Activated CD4-positive, alpha-beta T cell treated with anti-CD3 and anti-CD28 coated beads, Interleukin-2, amount 10 ng/mL, durations not matched to agents 7 days and 5 days (primary cell): Measurements from ENCODE around the gene ADH4. TPM values are rescaled to one million over a fixed set of nuclear protein-coding genes. Genes with fewer than 3 reads are reported as not detected.

Source experiments
- CTCF ChIA-PET: fragments of 350-600 bp; sonication (Branson Sonifier 250); formaldehyde crosslinking; loops from one replicate; lab custom pipeline; 2021; ENCODE audit warnings: antibody characterized with exemption; lab: Charles Lee
- POLR2A ChIA-PET: fragments of 350-600 bp; sonication (Branson Sonifier 250); formaldehyde crosslinking; loops from one replicate; lab custom pipeline; 2021; ENCODE audit warnings: antibody characterized with exemption; lab: Charles Lee
- DNase-seq: peaks from one replicate; pipeline ENCODE4 v3.0.0-alpha.2; 2020
- H3K27ac Mint-ChIP-seq: one replicate; pipeline ENCODE4 v1.8.0; 2021; ENCODE audit warnings: mild to moderate bottlenecking, moderate library complexity, mixed read lengths
- H3K27me3 Mint-ChIP-seq: one replicate; pipeline ENCODE4 v1.8.0; 2021; ENCODE audit warnings: mixed read lengths
- H3K36me3 Mint-ChIP-seq: one replicate; pipeline ENCODE4 v1.8.0; 2021; ENCODE audit warnings: low read depth, mixed read lengths
- H3K4me1 Mint-ChIP-seq: one replicate; pipeline ENCODE4 v1.8.0; 2021; ENCODE audit warnings: mixed read lengths
- H3K4me3 Mint-ChIP-seq: one replicate; pipeline ENCODE4 v1.8.0; 2021; ENCODE audit warnings: mild to moderate bottlenecking, moderate library complexity, mixed read lengths
- H3K9me3 Mint-ChIP-seq: one replicate; pipeline ENCODE4 v1.8.0; 2021; ENCODE audit warnings: mixed read lengths
- total RNA-seq, 2 experiments: library from RNA; stranded (reverse); gene quantifications; one replicate each; pipeline ENCODE4 v1.2.3, GENCODE V29; 2021

Gene ADH4
- total RNA-seq, 2 experiments from 2014 or later = not detected

DNA sequence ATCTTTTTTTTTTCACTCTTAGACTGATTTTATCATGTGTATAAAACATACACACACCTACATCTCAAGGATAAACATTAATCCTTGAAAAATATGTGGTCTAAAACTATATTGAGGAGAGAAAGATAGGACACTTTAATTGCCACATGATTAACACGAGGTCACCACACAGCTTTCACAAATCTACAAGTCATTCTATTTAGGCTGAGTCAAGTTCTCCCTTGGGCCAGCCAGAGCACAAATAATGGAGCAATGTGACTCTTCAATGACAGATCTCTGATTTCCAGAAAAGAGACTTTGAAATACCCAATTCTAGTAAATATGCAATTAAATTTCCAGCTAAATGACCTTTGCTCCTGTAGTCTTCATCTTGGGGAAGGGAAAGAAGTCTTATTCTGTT is 12.9 kb upstream of the ADH4 start:
- no peak for DNase-seq

DNA sequence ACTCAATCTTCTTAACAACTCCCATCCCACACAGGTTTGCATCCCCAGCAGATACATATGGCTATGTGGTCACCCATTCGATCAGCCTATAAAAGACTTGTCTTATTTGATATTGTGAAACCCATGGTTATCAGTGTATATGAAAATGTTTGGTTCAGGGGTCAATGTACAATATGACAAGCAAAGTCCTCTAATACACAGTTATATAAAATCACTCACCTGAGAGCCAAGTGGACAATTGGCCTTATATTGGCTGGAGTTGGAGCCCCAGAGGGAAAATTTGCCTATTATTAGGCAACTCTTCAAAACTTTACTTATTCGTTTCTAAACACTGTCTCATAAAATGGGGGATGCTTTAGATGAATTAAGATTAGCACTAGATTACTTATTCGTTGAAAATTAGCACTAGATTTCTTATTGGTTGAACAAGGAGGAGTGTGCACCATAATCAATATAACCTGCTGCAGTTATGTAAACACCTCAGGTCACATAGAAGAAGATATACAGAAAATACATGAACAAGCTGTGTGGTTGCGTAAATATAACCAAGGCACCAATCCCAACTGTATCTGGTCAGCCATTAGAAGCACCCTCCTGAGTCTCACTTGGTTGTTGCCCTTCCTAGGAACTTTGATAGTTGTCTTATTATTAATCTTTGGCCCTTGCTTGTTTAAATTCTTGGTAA is 10.7 kb upstream of the ADH4 start:
- Mint-ChIP-seq H3K27me3 (peaks cover 3% of the 10 kb centered on the region), H3K4me3 (no peak overlapping the region), H3K36me3 (no peaks in the 10 kb centered on the region), H3K9me3 (no peaks in the 10 kb centered on the region), H3K4me1 (peaks cover under 1% of the 10 kb centered on the region), H3K27ac (no peak overlapping the region)
- ChIA-PET CTCF (no interaction called here), POLR2A (no interaction called here)
- no peak for DNase-seq

More for the DNA sequence above, 12.9 kb upstream of the ADH4 start:
- Mint-ChIP-seq H3K27ac (no peak overlapping the region), H3K4me1 (no peaks in the 10 kb centered on the region), H3K9me3 (no peaks in the 10 kb centered on the region), H3K27me3 (no peaks in the 10 kb centered on the region), H3K4me3 (no peak overlapping the region), H3K36me3 (no peaks in the 10 kb centered on the region)
- ChIA-PET POLR2A (no interaction called here), CTCF (no interaction called here)

DNA sequence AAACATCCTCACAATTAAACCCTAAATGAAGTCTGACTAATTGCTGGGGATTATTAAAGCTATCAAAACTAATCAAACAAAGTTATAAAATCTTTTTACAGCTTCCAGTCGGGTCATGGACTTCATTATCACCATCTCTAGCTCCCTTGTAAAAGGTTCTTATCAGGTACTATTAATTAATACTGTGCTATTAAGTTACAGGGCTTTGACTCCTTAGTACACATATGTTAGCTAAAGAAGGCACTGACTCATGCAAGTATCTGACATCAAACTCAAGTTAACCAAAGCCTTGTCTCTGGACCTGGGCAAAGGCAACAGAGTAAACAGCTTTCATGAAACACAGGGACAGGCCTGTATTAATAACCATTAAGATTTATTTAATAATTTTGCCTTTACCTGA is 7.9 kb upstream of the ADH4 start:
- H3K27ac Mint-ChIP-seq = no peak overlapping the region
- peaks cover 3% of the 10 kb centered on the region for H3K4me1 Mint-ChIP-seq
- H3K4me3 Mint-ChIP-seq = no peak overlapping the region
- H3K27me3 Mint-ChIP-seq = peaks cover 3% of the 10 kb centered on the region
- POLR2A ChIA-PET = no interaction called here
- no peaks in the 10 kb centered on the region for H3K36me3 Mint-ChIP-seq
- CTCF ChIA-PET = interaction anchor here (0.5 kb wide), 1 partner anchor 288 kb away, joined by 3 read pairs; no protein-coding TSS in a partner anchor
- H3K9me3 Mint-ChIP-seq = no peaks in the 10 kb centered on the region
- no peak for DNase-seq

DNA sequence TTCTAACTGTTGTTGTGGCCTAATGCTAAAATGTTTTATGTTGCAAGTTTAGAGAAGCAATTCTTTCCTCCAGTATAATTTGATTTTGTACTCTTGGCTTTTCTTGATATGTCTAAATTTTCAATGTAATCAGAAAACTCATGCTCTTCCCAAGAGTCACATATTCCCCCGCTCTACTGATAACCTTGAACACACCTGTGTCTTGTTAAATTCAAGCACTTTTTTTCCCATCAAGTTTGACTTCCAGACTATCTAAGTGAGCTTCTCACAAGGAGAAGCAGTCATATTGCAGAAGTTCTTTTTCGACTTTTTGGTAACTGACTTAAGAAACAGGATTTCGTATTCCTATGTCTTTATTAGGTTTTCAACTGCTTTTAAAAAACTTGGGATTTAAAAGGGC is 7.4 kb upstream of the ADH4 start:
- peaks cover 3% of the 10 kb centered on the region for H3K27me3 Mint-ChIP-seq
- peaks cover 3% of the 10 kb centered on the region for H3K4me1 Mint-ChIP-seq
- POLR2A ChIA-PET = no interaction called here
- no peak for DNase-seq
- H3K27ac Mint-ChIP-seq = no peak overlapping the region
- H3K36me3 Mint-ChIP-seq = no peaks in the 10 kb centered on the region
- CTCF ChIA-PET = interaction anchor here (0.5 kb wide), 1 partner anchor 288 kb away, joined by 3 read pairs; no protein-coding TSS in a partner anchor
- no peaks in the 10 kb centered on the region for H3K9me3 Mint-ChIP-seq
- H3K4me3 Mint-ChIP-seq = no peak overlapping the region

DNA sequence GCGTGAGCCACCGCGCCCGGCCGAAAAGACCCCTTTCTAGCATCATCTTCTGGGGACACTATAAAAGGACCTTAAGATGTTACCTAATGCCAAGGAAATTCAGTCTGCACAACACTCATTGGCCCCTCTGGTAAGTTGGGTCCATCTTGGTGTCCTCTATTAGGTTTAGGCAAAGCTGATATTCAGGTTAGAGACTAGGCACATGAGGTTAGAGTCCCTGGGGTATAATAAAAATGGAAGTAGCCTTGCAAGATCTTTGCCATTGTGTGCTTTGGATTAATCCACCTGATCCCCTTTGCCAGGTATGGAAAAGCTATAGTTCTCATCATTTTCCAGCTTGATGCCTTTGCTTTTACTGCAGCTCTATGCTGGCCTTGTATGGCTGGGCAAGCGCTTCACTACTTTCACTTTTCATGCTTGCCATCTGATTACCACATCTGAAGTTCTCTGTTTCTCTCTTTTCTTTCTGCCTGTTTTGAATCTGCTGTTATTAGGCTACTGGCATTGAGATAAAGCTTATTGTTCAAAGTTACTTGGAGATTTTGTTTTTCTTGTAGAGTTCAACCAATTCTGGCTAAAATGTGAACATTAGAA is 5.4 kb upstream of the ADH4 start:
- Mint-ChIP-seq H3K36me3 (no peaks in the 10 kb centered on the region), H3K9me3 (no peaks in the 10 kb centered on the region), H3K4me3 (no peak overlapping the region), H3K4me1 (peaks cover 3% of the 10 kb centered on the region), H3K27me3 (peaks cover 3% of the 10 kb centered on the region), H3K27ac (no peak overlapping the region)
- DNase-seq = no peak
- CTCF ChIA-PET = no interaction called here
- POLR2A ChIA-PET = no interaction called here

DNA sequence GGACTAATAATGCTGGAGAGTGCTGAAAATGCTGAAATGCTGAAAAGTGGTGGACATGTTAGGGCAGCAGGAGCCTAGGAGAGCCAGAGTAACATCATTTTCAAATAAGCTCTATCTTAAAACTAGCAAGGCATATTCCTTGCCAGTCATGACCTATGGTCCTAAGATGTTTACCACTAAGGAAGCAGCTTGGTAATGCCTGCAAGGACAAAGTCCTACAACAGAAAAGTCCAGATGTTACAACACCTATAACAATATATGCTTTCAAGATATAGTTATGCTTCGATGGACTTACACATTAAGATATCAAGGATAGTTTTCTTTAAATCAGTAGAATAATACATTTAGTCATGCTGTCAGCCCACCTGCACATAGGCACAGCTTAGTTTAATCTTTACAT is 4.5 kb upstream of the ADH4 start:
- DNase-seq = no peak
- ChIA-PET CTCF (interaction anchor here (0.6 kb wide), 1 partner anchor 247 kb away, joined by 3 read pairs; no protein-coding TSS in a partner anchor), POLR2A (no interaction called here)
- H3K4me1 Mint-ChIP-seq = peaks cover 3% of the 10 kb centered on the region
- H3K9me3 Mint-ChIP-seq = no peaks in the 10 kb centered on the region
- no peak overlapping the region for H3K27ac Mint-ChIP-seq
- H3K4me3 Mint-ChIP-seq = no peak overlapping the region
- H3K27me3 Mint-ChIP-seq = peaks cover 3% of the 10 kb centered on the region
- no peaks in the 10 kb centered on the region for H3K36me3 Mint-ChIP-seq

DNA sequence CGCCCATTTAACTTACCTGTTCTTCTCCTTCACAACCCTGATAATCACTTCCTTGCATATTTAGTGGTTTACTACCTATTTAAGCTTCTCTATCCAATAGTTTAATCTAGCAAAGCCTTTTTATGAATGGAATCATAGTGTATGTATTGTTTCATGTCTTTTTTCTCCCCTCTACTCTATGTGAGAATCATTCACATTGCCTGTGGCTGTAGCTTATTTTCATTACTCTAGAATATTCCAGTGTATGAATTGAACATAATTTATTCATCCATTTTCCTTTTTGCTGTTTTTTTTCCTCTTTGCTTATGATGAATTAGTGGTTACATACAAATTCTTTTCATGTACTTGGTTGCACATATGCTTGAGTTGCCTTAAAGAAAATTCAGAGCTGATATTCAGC is 490 bp upstream of the ADH4 start:
- H3K4me1 Mint-ChIP-seq = peaks cover 1% of the 10 kb centered on the region
- H3K9me3 Mint-ChIP-seq = no peaks in the 10 kb centered on the region
- no peak overlapping the region for H3K27ac Mint-ChIP-seq
- DNase-seq = no peak
- POLR2A ChIA-PET = no interaction called here
- no peaks in the 10 kb centered on the region for H3K27me3 Mint-ChIP-seq
- H3K36me3 Mint-ChIP-seq = no peaks in the 10 kb centered on the region
- CTCF ChIA-PET = no interaction called here
- no peak overlapping the region for H3K4me3 Mint-ChIP-seq

DNA sequence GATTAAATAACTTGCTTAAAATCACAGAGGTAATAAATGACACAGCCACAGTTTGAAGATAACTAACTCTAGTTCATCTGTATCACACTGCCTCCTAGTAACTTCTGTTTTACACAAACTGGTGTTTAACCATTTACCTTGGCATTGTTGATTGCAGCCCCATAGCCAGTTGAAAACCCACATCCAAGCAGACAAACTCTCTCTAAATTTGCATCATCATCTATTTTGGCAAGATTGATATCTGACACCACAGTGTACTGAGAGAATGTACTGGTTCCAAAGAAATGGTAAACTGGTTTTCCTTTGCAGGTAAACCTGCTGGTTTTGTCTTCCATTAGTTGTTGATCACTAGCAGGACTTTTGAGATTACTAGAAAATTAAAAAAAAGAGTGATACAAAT is 7.8 kb downstream of the ADH4 start:
- no peak for DNase-seq

DNA sequence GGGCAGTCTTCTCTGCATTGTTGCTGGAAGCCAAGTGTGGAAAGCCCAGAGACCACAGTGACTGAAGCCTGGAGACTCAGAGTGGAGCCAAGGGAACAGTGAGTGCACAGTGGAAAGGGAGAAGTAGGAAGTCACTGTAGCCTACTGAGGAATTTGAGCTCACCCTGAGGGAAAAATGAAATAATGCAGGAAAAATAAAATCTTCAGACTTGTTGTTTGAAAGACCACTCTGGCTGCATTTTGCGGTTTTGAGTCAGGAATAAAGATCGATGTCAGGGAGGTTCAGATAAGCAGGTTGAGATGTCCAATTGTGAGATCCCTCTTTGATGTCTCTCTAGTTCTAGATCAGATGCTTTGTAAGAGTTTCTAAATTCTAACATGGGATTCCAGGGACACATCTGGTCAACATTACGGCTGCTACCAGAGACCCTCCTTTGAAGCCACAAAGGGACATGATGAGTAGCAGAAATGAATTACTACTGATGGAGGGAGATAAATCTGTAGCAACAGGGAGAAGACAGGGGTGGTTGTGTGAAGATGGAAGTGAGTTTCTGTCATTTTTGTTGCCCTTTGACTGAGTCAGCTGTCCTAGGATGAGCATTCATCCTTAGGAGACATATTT is 8.4 kb downstream of the ADH4 start:
- ChIA-PET POLR2A (no interaction called here), CTCF (no interaction called here)
- no peaks in the 10 kb centered on the region for H3K9me3 Mint-ChIP-seq
- H3K4me1 Mint-ChIP-seq = no peaks in the 10 kb centered on the region
- no peak overlapping the region for H3K27ac Mint-ChIP-seq
- H3K27me3 Mint-ChIP-seq = no peaks in the 10 kb centered on the region
- no peak overlapping the region for H3K4me3 Mint-ChIP-seq
- DNase-seq = no peak
- no peaks in the 10 kb centered on the region for H3K36me3 Mint-ChIP-seq

More for the DNA sequence above, 7.8 kb downstream of the ADH4 start:
- CTCF ChIA-PET = no interaction called here
- H3K9me3 Mint-ChIP-seq = no peaks in the 10 kb centered on the region
- H3K27me3 Mint-ChIP-seq = no peaks in the 10 kb centered on the region
- no peak overlapping the region for H3K4me3 Mint-ChIP-seq
- no peaks in the 10 kb centered on the region for H3K4me1 Mint-ChIP-seq
- no peak overlapping the region for H3K27ac Mint-ChIP-seq
- POLR2A ChIA-PET = no interaction called here
- no peaks in the 10 kb centered on the region for H3K36me3 Mint-ChIP-seq

DNA sequence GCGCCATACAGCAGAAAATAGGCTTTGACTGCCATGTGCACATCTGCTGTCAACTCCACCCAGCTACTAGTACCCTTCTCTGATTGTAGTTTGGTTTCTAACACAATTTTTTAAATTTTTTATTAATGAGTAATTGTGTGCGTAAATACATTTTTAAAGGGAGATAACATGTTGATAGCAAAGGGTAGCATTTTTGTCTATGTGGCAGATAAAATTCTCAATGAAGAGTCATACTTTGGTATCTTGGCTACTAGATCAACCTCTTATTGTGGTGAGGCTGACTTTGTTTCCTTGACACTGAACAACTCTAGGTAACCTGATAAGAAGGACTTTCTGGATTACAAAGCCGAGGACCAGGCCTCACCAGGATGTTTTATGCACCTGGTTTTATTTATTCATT is 9.5 kb downstream of the ADH4 start:
- POLR2A ChIA-PET = no interaction called here

DNA sequence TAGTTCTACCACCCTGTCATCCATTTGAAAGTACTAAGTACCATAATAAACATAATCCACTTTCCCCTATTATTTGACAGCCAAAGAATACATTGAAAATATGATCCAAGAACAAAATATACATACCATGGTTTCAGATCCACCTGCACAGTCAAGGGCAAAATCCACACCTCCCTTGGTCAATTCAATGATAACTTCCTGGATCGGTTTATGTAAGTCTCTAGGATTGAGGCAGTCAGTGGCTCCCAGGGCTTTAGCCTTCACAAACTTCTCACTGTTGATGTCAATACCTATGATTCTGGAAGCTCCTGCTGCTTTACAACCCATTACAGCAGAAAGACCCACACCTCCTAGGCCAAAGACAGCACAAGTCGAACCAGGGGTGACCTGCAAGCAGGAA is 12.7 kb downstream of the ADH4 start:
- ChIA-PET POLR2A (no interaction called here), CTCF (interaction anchor here (1.4 kb wide), 1 partner anchor 10 kb away, joined by 3 read pairs; no protein-coding TSS in a partner anchor)
- Mint-ChIP-seq H3K27me3 (no peaks in the 10 kb centered on the region), H3K36me3 (no peaks in the 10 kb centered on the region), H3K9me3 (no peaks in the 10 kb centered on the region), H3K4me3 (no peak overlapping the region), H3K27ac (no peak overlapping the region), H3K4me1 (no peaks in the 10 kb centered on the region)
- DNase-seq = no peak

More for the DNA sequence above, 9.5 kb downstream of the ADH4 start:
- Mint-ChIP-seq H3K4me1 (no peaks in the 10 kb centered on the region), H3K9me3 (no peaks in the 10 kb centered on the region), H3K4me3 (no peak overlapping the region), H3K27ac (no peak overlapping the region), H3K27me3 (no peaks in the 10 kb centered on the region), H3K36me3 (no peaks in the 10 kb centered on the region)
- DNase-seq = no peak
- CTCF ChIA-PET = no interaction called here

DNA sequence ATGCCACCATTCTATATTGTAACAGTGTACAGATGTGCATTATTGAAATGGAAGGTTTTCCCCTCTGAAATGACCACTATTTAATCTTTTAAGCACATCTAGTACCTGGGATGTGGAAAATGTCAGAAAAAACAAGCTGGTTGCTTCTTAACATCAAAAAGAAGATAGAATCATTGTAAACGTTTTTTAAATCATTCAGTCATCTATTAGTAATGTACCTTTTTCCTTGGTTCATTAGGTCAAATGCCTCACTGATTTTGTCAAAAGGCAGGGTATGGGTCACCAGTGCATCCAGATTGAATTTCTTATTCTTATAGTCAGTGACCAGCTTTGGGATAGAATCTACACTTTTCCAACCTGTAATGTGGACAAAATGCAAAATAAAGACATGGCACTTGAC is 17.7 kb downstream of the ADH4 start:
- POLR2A ChIA-PET = no interaction called here
- CTCF ChIA-PET = no interaction called here
- H3K4me3 Mint-ChIP-seq = no peak overlapping the region
- H3K9me3 Mint-ChIP-seq = no peaks in the 10 kb centered on the region
- no peaks in the 10 kb centered on the region for H3K36me3 Mint-ChIP-seq
- no peak for DNase-seq
- H3K27ac Mint-ChIP-seq = no peak overlapping the region
- no peaks in the 10 kb centered on the region for H3K27me3 Mint-ChIP-seq
- no peaks in the 10 kb centered on the region for H3K4me1 Mint-ChIP-seq

DNA sequence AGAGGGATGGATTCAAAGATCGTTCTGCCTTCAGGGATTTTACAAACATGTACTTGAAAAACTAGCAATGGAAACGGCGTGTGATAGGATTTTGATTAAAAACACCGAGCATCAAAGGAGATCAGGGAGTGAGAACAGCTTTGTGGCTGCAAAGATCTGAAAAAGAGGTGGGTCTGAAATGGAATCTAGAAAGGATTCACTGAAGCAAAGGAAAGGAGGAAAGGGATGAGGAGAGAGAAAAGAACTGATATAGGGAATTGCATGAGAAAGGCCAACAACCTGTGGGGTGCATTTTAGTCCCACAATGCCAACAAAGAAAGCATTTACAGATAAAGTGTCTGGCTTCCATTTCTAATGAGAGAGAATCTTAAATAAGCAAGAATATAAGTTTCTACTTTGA is 23.1 kb downstream of the ADH4 start:
- no peak overlapping the region for H3K4me3 Mint-ChIP-seq
- no peak overlapping the region for H3K27ac Mint-ChIP-seq
- no peaks in the 10 kb centered on the region for H3K9me3 Mint-ChIP-seq
- no peaks in the 10 kb centered on the region for H3K4me1 Mint-ChIP-seq
- no peaks in the 10 kb centered on the region for H3K36me3 Mint-ChIP-seq
- ChIA-PET CTCF (interaction anchor here (0.9 to 1.6 kb wide), 2 partner anchors 10 to 285 kb away, joined by 3 to 4 read pairs; no protein-coding TSS in a partner anchor), POLR2A (no interaction called here)
- no peak for DNase-seq
- peaks cover 2% of the 10 kb centered on the region for H3K27me3 Mint-ChIP-seq
